WTC11 (cell line): ENCODE data around the gene ATPAF1. TPM values are rescaled to one million over a fixed set of nuclear protein-coding genes. Genes with fewer than 3 reads are reported as not detected.

Experiments used
- ATAC-seq: fragments of 200-7000 bp; cut with Tn5 transposase; 2 replicates; pipeline ENCODE4 v1.10.0; 2021; ENCODE audit warnings: mild to moderate bottlenecking, moderate library complexity
- CTCF ChIA-PET: fragments of 300-600 bp; sonication (Branson Sonifier 250); formaldehyde crosslinking; loops from one replicate; lab custom pipeline; 2021; ENCODE audit warnings: antibody characterized with exemption; lab: Charles Lee
- POLR2A ChIA-PET: fragments of 350-600 bp; sonication (Branson Sonifier 250); formaldehyde crosslinking; loops from one replicate; lab custom pipeline; 2021; ENCODE audit warnings: antibody characterized with exemption; lab: Charles Lee
- DNase-seq: peaks from one replicate; pipeline ENCODE4 v3.0.0; 2021; ENCODE audit warnings: low spot score
- H3K27ac Mint-ChIP-seq: 2 replicates; pipeline ENCODE4 v1.8.0; 2021; ENCODE audit warnings: mixed read lengths
- H3K27me3 Mint-ChIP-seq: 2 replicates; pipeline ENCODE4 v1.8.0; 2021; ENCODE audit warnings: low read depth, mild to moderate bottlenecking, moderate library complexity, mixed read lengths
- H3K36me3 Mint-ChIP-seq: 2 replicates; pipeline ENCODE4 v1.8.0; 2021; ENCODE audit warnings: mixed read lengths
- H3K4me1 Mint-ChIP-seq: 2 replicates; pipeline ENCODE4 v1.8.0; 2022; ENCODE audit warnings: mixed read lengths
- H3K4me3 Mint-ChIP-seq: 2 replicates; pipeline ENCODE4 v1.8.0; 2021; ENCODE audit warnings: mild to moderate bottlenecking, moderate library complexity, mixed read lengths
- H3K9me3 Mint-ChIP-seq: 2 replicates; pipeline ENCODE4 v1.8.0; 2021; ENCODE audit warnings: mixed read lengths
- ETV6 ChIP-seq: sonication (generic); formaldehyde crosslinking; IDR thresholded peaks from 2 replicates; pipeline ENCODE4 v1.8.1; 2022; ENCODE audit warnings: mild to moderate bottlenecking, missing genetic modification reagents
- NR1H2 ChIP-seq: sonication (generic); formaldehyde crosslinking; IDR thresholded peaks from 2 replicates; pipeline ENCODE4 v1.9.0; 2021; ENCODE audit warnings: mild to moderate bottlenecking, moderate library complexity, missing genetic modification reagents
- NR3C1 ChIP-seq: sonication (generic); formaldehyde crosslinking; conservative IDR thresholded peaks from 2 replicates; pipeline ENCODE4 v1.8.1; 2023; ENCODE audit warnings: low read depth, mild to moderate bottlenecking, missing genetic modification reagents
- OVOL2 ChIP-seq: fragments of 250-450 bp; sonication (Bioruptor Pico); IDR thresholded peaks from 2 replicates; pipeline ENCODE4 v1.9.0; 2021; ENCODE audit warnings: mild to moderate bottlenecking, borderline replicate concordance
- RELA ChIP-seq: sonication (generic); formaldehyde crosslinking; IDR thresholded peaks from 2 replicates; pipeline ENCODE4 v1.8.1; 2022; ENCODE audit warnings: missing genetic modification reagents, mild to moderate bottlenecking, borderline replicate concordance
- RORB ChIP-seq: fragments of 250-450 bp; sonication (Bioruptor Pico); IDR thresholded peaks from 2 replicates; pipeline ENCODE4 v1.9.0; 2021; ENCODE audit warnings: mild to moderate bottlenecking
- TEAD1 ChIP-seq: sonication (generic); formaldehyde crosslinking; IDR thresholded peaks from 2 replicates; pipeline ENCODE4 v1.8.0; 2022; ENCODE audit warnings: mild to moderate bottlenecking, missing genetic modification reagents
- total RNA-seq: library from RNA; stranded (reverse); gene quantifications from 3 replicates; pipeline ENCODE4 v1.2.3, GENCODE V29; 2021
- TF ChIP-seq, protein P1 (sequence below): fragments of 250-450 bp; sonication (Bioruptor Pico); IDR thresholded peaks from 2 replicates; pipeline ENCODE4 v1.9.0; 2021; ENCODE audit warnings: mild to moderate bottlenecking, borderline replicate concordance
- TF ChIP-seq, protein P2 (sequence below): sonication (generic); formaldehyde crosslinking; IDR thresholded peaks from 2 replicates; pipeline ENCODE4 v1.8.1; 2023; ENCODE audit warnings: mild to moderate bottlenecking, moderate library complexity, missing genetic modification reagents
- TF ChIP-seq, protein P3 (sequence below): sonication (generic); formaldehyde crosslinking; IDR thresholded peaks from 2 replicates; pipeline ENCODE4 v1.8.1; 2023; ENCODE audit warnings: mild to moderate bottlenecking, missing genetic modification reagents

ATPAF1 gene
- total RNA-seq, 1 experiment from 2014 or later: 35.7 TPM

DNA sequence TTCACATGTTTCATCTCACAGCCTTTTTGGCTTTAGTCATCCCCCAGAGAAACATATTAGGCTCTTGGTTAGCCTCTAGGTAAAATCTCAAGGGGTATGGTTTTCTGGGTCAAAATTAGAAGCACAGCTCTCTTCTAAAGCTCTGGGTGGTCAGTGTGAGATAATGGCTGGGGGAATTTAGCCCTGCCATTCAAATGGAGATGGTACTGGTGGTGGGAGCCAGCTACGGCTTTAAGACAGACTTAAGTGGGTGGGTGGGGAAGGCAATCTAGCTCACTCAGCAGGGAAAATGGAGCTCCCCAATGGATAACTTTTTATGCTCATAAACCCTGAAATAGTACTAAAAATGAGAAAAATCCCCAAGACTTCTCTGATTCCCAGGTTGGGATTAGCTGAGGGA, 9.2 kb upstream of the ATPAF1 start:
- Mint-ChIP-seq H3K9me3 (no peaks in the 10 kb centered on the region), H3K27me3 (no peaks in the 10 kb centered on the region), H3K36me3 (peaks cover 45% of the 10 kb centered on the region), H3K4me1 (peaks cover 20% of the 10 kb centered on the region), H3K27ac (peak overlapping the region; percentile 34; the same call in 1 of the 2 replicates), H3K4me3 (no peak overlapping the region)
- TF ChIP-seq NR3C1 (CRISPR knock-in tag) (no peak), ETV6 (CRISPR knock-in tag) (no peak), TEAD1 (CRISPR knock-in tag) (no peak), OVOL2 (CRISPR knock-in tag) (no peak)
- TF ChIP-seq, protein P1, sequence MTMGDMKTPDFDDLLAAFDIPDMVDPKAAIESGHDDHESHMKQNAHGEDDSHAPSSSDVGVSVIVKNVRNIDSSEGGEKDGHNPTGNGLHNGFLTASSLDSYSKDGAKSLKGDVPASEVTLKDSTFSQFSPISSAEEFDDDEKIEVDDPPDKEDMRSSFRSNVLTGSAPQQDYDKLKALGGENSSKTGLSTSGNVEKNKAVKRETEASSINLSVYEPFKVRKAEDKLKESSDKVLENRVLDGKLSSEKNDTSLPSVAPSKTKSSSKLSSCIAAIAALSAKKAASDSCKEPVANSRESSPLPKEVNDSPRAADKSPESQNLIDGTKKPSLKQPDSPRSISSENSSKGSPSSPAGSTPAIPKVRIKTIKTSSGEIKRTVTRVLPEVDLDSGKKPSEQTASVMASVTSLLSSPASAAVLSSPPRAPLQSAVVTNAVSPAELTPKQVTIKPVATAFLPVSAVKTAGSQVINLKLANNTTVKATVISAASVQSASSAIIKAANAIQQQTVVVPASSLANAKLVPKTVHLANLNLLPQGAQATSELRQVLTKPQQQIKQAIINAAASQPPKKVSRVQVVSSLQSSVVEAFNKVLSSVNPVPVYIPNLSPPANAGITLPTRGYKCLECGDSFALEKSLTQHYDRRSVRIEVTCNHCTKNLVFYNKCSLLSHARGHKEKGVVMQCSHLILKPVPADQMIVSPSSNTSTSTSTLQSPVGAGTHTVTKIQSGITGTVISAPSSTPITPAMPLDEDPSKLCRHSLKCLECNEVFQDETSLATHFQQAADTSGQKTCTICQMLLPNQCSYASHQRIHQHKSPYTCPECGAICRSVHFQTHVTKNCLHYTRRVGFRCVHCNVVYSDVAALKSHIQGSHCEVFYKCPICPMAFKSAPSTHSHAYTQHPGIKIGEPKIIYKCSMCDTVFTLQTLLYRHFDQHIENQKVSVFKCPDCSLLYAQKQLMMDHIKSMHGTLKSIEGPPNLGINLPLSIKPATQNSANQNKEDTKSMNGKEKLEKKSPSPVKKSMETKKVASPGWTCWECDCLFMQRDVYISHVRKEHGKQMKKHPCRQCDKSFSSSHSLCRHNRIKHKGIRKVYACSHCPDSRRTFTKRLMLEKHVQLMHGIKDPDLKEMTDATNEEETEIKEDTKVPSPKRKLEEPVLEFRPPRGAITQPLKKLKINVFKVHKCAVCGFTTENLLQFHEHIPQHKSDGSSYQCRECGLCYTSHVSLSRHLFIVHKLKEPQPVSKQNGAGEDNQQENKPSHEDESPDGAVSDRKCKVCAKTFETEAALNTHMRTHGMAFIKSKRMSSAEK (CRISPR knock-in tag): no peak
- TF ChIP-seq, protein P2, sequence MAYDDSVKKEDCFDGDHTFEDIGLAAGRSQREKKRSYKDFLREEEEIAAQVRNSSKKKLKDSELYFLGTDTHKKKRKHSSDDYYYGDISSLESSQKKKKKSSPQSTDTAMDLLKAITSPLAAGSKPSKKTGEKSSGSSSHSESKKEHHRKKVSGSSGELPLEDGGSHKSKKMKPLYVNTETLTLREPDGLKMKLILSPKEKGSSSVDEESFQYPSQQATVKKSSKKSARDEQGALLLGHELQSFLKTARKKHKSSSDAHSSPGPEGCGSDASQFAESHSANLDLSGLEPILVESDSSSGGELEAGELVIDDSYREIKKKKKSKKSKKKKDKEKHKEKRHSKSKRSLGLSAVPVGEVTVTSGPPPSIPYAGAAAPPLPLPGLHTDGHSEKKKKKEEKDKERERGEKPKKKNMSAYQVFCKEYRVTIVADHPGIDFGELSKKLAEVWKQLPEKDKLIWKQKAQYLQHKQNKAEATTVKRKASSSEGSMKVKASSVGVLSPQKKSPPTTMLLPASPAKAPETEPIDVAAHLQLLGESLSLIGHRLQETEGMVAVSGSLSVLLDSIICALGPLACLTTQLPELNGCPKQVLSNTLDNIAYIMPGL (CRISPR knock-in tag): no peak
- TF ChIP-seq, protein P3, sequence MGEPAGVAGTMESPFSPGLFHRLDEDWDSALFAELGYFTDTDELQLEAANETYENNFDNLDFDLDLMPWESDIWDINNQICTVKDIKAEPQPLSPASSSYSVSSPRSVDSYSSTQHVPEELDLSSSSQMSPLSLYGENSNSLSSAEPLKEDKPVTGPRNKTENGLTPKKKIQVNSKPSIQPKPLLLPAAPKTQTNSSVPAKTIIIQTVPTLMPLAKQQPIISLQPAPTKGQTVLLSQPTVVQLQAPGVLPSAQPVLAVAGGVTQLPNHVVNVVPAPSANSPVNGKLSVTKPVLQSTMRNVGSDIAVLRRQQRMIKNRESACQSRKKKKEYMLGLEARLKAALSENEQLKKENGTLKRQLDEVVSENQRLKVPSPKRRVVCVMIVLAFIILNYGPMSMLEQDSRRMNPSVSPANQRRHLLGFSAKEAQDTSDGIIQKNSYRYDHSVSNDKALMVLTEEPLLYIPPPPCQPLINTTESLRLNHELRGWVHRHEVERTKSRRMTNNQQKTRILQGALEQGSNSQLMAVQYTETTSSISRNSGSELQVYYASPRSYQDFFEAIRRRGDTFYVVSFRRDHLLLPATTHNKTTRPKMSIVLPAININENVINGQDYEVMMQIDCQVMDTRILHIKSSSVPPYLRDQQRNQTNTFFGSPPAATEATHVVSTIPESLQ: no peak
- DNase-seq: no peak
- peak; percentile 85 for ATAC-seq
- POLR2A ChIA-PET: interaction anchor here (1.0 kb wide), 1 partner anchor 9 kb away, joined by 4 read pairs; the partner anchor contains the start of gene ATPAF1
- CTCF ChIA-PET: interaction anchor here (0.8 to 2.0 kb wide), 9 partner anchors 10 to 235 kb away, joined by 3 to 7 read pairs (median 5); partner anchors contain the start of genes ATPAF1, EFCAB14 and MKNK1

DNA sequence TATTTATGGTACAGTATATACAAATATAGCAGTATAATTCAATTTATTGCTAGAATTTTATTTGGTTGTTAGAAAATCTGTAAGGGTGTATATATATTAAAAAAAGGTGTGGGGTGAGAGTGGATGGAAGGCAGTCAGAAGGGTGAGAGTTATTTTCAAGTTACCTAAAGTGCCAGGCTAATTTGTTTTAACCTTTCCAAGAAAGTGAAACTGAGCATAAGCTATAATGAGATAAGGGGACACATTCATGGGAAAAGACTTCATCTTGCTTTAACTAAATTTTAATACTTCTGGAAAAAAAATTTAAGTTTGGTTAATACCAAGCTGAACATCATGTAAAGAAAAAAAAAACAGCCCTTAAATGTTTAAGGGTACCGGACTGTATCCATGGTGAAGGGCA, 8.4 kb upstream of the ATPAF1 start:
- Mint-ChIP-seq H3K36me3 (peaks cover 37% of the 10 kb centered on the region), H3K27me3 (no peaks in the 10 kb centered on the region), H3K4me1 (peaks cover 20% of the 10 kb centered on the region), H3K27ac (no peak overlapping the region), H3K4me3 (no peak overlapping the region), H3K9me3 (no peaks in the 10 kb centered on the region)
- TF ChIP-seq, protein P2 (CRISPR knock-in tag): no peak
- TF ChIP-seq RELA (CRISPR knock-in tag): no peak
- no peak for TF ChIP-seq RORB
- TF ChIP-seq NR1H2: no peak
- ChIA-PET CTCF (interaction anchor here (1.0 to 1.6 kb wide), 4 partner anchors 9 to 230 kb away, joined by 3 to 7 read pairs (median 4); partner anchors contain the start of genes ATPAF1 and EFCAB14), POLR2A (interaction anchor here (1.0 kb wide), 1 partner anchor 8 kb away, joined by 4 read pairs; the partner anchor contains the start of gene ATPAF1)
- DNase-seq (no peak), ATAC-seq (no peak)
